ENCODE results near the gene RIPK4. TPM values are rescaled to one million over a fixed set of nuclear protein-coding genes. Genes with fewer than 3 reads are reported as not detected.

The RIPK4 gene
- total RNA-seq, 1 donor from 2014 or later = 1.8 TPM

DNA sequence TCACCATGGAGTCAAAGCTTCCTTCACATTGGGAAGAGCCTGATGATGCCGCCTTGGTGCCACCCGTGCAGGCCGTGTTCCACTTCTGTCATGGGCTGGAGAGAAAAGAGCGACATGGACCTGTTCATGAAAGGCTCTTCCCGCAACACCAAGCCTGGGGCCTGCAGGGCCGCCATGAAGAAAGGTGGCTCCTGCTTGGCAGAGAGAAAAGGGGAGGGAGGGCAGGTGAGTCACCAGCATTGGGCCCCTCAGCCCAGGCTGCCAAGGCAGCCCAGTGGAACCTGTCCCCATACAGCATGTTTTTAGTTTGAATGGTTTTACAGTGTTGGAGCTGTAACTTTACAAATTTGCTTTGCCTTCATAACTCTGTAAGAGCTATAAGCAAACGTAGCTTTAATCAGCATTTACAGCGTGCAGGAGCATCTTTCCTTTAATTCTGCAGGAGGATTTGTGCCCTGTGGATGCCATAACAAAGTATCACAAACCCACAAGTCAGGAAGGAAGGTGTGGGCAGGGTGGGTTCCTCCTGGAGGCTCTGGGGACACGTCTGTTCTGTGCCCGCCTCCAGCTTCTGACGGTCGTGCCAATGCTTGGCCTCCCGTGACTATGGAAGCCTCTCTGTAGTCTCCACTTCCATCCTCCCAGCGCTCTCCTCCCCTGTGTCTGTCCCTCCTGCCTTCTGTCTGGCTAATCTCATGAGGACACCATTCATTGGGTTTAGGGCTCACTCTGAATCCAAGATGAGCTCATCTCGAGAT is 49.1 kb downstream of the RIPK4 start:
- H3K4me3 Mint-ChIP-seq (ENCODE audit: unreplicated experiment) = no peak overlapping the region
- no peaks in the 10 kb centered on the region for H3K4me1 Mint-ChIP-seq (ENCODE audit: low read depth, unreplicated experiment)
- no peak overlapping the region for H2AFZ ChIP-seq (ENCODE audit: low read depth, low read length)
- FAIRE-seq = no peak
- no peak for DNase-seq (ENCODE audit: low read depth)
- no peaks in the 10 kb centered on the region for H3K79me2 ChIP-seq (ENCODE audit: insufficient read depth, low read length)
- H3K27ac ChIP-seq (ENCODE audit: low read depth, low read length) = no peak overlapping the region
- H3K36me3 Mint-ChIP-seq (ENCODE audit: low read depth, unreplicated experiment) = no peaks in the 10 kb centered on the region
- peaks cover 4% of the 10 kb centered on the region for H3K4me1 ChIP-seq (ENCODE audit: insufficient read depth, low read length)
- H3K27me3 Mint-ChIP-seq (ENCODE audit: low read depth, unreplicated experiment) = peaks cover 47% of the 10 kb centered on the region
- H4K20me1 ChIP-seq (ENCODE audit: insufficient read depth, low read length) = no peaks in the 10 kb centered on the region
- H3K36me3 ChIP-seq (ENCODE audit: insufficient read depth, low read length) = no peaks in the 10 kb centered on the region
- TF ChIP-seq, protein P1, sequence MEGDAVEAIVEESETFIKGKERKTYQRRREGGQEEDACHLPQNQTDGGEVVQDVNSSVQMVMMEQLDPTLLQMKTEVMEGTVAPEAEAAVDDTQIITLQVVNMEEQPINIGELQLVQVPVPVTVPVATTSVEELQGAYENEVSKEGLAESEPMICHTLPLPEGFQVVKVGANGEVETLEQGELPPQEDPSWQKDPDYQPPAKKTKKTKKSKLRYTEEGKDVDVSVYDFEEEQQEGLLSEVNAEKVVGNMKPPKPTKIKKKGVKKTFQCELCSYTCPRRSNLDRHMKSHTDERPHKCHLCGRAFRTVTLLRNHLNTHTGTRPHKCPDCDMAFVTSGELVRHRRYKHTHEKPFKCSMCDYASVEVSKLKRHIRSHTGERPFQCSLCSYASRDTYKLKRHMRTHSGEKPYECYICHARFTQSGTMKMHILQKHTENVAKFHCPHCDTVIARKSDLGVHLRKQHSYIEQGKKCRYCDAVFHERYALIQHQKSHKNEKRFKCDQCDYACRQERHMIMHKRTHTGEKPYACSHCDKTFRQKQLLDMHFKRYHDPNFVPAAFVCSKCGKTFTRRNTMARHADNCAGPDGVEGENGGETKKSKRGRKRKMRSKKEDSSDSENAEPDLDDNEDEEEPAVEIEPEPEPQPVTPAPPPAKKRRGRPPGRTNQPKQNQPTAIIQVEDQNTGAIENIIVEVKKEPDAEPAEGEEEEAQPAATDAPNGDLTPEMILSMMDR (IDR thresholded peaks at IDR 0.05; ENCODE audit: insufficient read depth, low read depth, low read length) = no peak
- no peak for TF ChIP-seq EZH2 (IDR thresholded peaks at IDR 0.05; ENCODE audit: insufficient read depth, low read length)
- no peaks in the 10 kb centered on the region for H3K9me3 ChIP-seq (ENCODE audit: insufficient read depth, low read depth, low read length)
- H3K9me3 Mint-ChIP-seq (ENCODE audit: unreplicated experiment) = no peaks in the 10 kb centered on the region
- peaks cover 4% of the 10 kb centered on the region for H3K27me3 ChIP-seq (ENCODE audit: insufficient read depth, low read length)
- H3K4me2 ChIP-seq (ENCODE audit: low read length) = no peak overlapping the region
- H3K4me3 ChIP-seq (ENCODE audit: insufficient read depth, low read depth, low read length) = no peak overlapping the region
- no peak overlapping the region for H3K9ac ChIP-seq (ENCODE audit: low read length)
- H3K27ac Mint-ChIP-seq (ENCODE audit: unreplicated experiment) = no peak overlapping the region

DNA sequence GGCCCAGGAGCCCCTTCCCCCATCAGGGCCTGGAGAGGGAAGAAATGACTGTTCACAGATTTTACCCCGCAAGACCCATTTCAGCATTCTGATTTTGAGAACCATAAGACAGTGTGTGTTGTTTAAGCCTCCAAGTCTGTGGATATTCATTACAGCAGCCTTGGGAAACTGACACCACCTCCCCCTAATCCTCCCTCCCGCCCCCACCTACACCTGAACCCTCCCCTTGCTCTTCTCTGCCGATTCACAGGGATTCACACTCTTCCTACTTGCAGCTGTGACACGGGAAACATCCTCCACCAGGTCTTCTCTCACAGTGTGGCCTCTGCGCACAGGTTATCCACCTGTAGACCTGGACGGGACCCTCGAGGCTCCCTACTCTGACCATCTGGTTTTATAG is 50.1 kb downstream of the RIPK4 start:
- H3K4me1 Mint-ChIP-seq (ENCODE audit: low read depth, unreplicated experiment) = no peaks in the 10 kb centered on the region
- H3K36me3 Mint-ChIP-seq (ENCODE audit: low read depth, unreplicated experiment) = no peaks in the 10 kb centered on the region

More for the DNA sequence above, 50.1 kb downstream of the RIPK4 start:
- Mint-ChIP-seq H3K27ac (ENCODE audit: unreplicated experiment) (no peak overlapping the region), H3K9me3 (ENCODE audit: unreplicated experiment) (peaks cover under 1% of the 10 kb centered on the region), H3K27me3 (ENCODE audit: low read depth, unreplicated experiment) (peaks cover 45% of the 10 kb centered on the region), H3K4me3 (ENCODE audit: unreplicated experiment) (no peak overlapping the region)
- no peaks in the 10 kb centered on the region for H3K36me3 ChIP-seq (ENCODE audit: insufficient read depth, low read length)
- no peak overlapping the region for H3K4me3 ChIP-seq (ENCODE audit: insufficient read depth, low read depth, low read length)
- no peak for FAIRE-seq
- H3K4me2 ChIP-seq (ENCODE audit: low read length) = no peak overlapping the region
- no peaks in the 10 kb centered on the region for H4K20me1 ChIP-seq (ENCODE audit: insufficient read depth, low read length)
- H3K9me3 ChIP-seq (ENCODE audit: insufficient read depth, low read depth, low read length) = no peaks in the 10 kb centered on the region
- no peak overlapping the region for H2AFZ ChIP-seq (ENCODE audit: low read depth, low read length)
- no peak overlapping the region for H3K27ac ChIP-seq (ENCODE audit: low read depth, low read length)
- H3K4me1 ChIP-seq (ENCODE audit: insufficient read depth, low read length) = peaks cover 4% of the 10 kb centered on the region
- H3K9ac ChIP-seq (ENCODE audit: low read length) = no peak overlapping the region
- no peak for DNase-seq (ENCODE audit: low read depth)
- no peaks in the 10 kb centered on the region for H3K79me2 ChIP-seq (ENCODE audit: insufficient read depth, low read length)
- H3K27me3 ChIP-seq (ENCODE audit: insufficient read depth, low read length) = peaks cover 5% of the 10 kb centered on the region
- TF ChIP-seq, protein P1 (IDR thresholded peaks at IDR 0.05; ENCODE audit: insufficient read depth, low read depth, low read length) = no peak
- TF ChIP-seq EZH2 (IDR thresholded peaks at IDR 0.05; ENCODE audit: insufficient read depth, low read length) = no peak
